Measurements from ENCODE around the gene CNKSR3.

CNKSR3 gene

GRCh38 chr6:154512201-154512600 lies 1.7 kb upstream of the CNKSR3 start:
- Histone ChIP-seq H3K27me3 (ENCODE audit: control insufficient read depth, insufficient read depth, low read length) (peaks cover 68% of the 10 kb centered on the region), H3K27ac (ENCODE audit: low read depth, low read length) (no peak overlapping the region), H3K9me3 (ENCODE audit: control insufficient read depth, insufficient read depth, low read length) (no peaks in the 10 kb centered on the region), H3K4me3 (ENCODE audit: low read depth, low read length) (peak overlapping the region; percentile 27; the same call in 1 of the 2 replicates), H3K36me3 (ENCODE audit: control insufficient read depth, insufficient read depth, low read length) (no peaks in the 10 kb centered on the region), H3K4me1 (ENCODE audit: control insufficient read depth, insufficient read depth, low read length) (peaks cover 48% of the 10 kb centered on the region), H3K9ac (ENCODE audit: low read depth, low read length) (no peak overlapping the region)

GRCh38 chr6:154511791-154512190 lies 1.3 kb upstream of the CNKSR3 start:
- Histone ChIP-seq H3K4me3 (ENCODE audit: low read depth, low read length) (peak overlapping the region; percentile 27; the same call in 1 of the 2 replicates), H3K27ac (ENCODE audit: low read depth, low read length) (no peak overlapping the region), H3K4me1 (ENCODE audit: control insufficient read depth, insufficient read depth, low read length) (peaks cover 48% of the 10 kb centered on the region), H3K27me3 (ENCODE audit: control insufficient read depth, insufficient read depth, low read length) (peaks cover 72% of the 10 kb centered on the region), H3K9ac (ENCODE audit: low read depth, low read length) (no peak overlapping the region), H3K9me3 (ENCODE audit: control insufficient read depth, insufficient read depth, low read length) (no peaks in the 10 kb centered on the region), H3K36me3 (ENCODE audit: control insufficient read depth, insufficient read depth, low read length) (no peaks in the 10 kb centered on the region)

GRCh38 chr6:154509421-154510143 lies 903 bp downstream of the CNKSR3 start:
- Histone ChIP-seq H3K36me3 (ENCODE audit: control insufficient read depth, insufficient read depth, low read length) (no peaks in the 10 kb centered on the region), H3K4me1 (ENCODE audit: control insufficient read depth, insufficient read depth, low read length) (peaks cover 38% of the 10 kb centered on the region), H3K9ac (ENCODE audit: low read depth, low read length) (peak overlapping the region; percentile 23), H3K27me3 (ENCODE audit: control insufficient read depth, insufficient read depth, low read length) (peaks cover 77% of the 10 kb centered on the region), H3K9me3 (ENCODE audit: control insufficient read depth, insufficient read depth, low read length) (no peaks in the 10 kb centered on the region), H3K4me3 (ENCODE audit: low read depth, low read length) (peak overlapping the region; percentile 70), H3K27ac (ENCODE audit: low read depth, low read length) (peak overlapping the region; percentile 81)

- H3K9me3 ChIP-seq (ENCODE audit: control insufficient read depth, insufficient read depth, low read length), result no peaks in the 10 kb centered on the region
- H3K4me1 ChIP-seq (ENCODE audit: control insufficient read depth, insufficient read depth, low read length), result peaks cover 34% of the 10 kb centered on the region
- H3K27ac ChIP-seq (ENCODE audit: low read depth, low read length), result no peak overlapping the region
- H3K9ac ChIP-seq (ENCODE audit: low read depth, low read length), result no peak overlapping the region
- peak overlapping the region; percentile 70 for H3K4me3 ChIP-seq (ENCODE audit: low read depth, low read length)
- H3K36me3 ChIP-seq (ENCODE audit: control insufficient read depth, insufficient read depth, low read length), result no peaks in the 10 kb centered on the region
- H3K27me3 ChIP-seq (ENCODE audit: control insufficient read depth, insufficient read depth, low read length), result peaks cover 75% of the 10 kb centered on the region
Measured at GRCh38 chr6:154508573-154509375, 1.7 kb downstream of the CNKSR3 start.

- Histone ChIP-seq H3K4me3 (ENCODE audit: low read depth, low read length) (no peak overlapping the region), H3K9ac (ENCODE audit: low read depth, low read length) (no peak overlapping the region), H3K4me1 (ENCODE audit: control insufficient read depth, insufficient read depth, low read length) (peaks cover 22% of the 10 kb centered on the region), H3K27ac (ENCODE audit: low read depth, low read length) (no peak overlapping the region), H3K27me3 (ENCODE audit: control insufficient read depth, insufficient read depth, low read length) (peaks cover 71% of the 10 kb centered on the region), H3K36me3 (ENCODE audit: control insufficient read depth, insufficient read depth, low read length) (no peaks in the 10 kb centered on the region), H3K9me3 (ENCODE audit: control insufficient read depth, insufficient read depth, low read length) (no peaks in the 10 kb centered on the region)
Measured at GRCh38 chr6:154506991-154507898, 3.2 kb downstream of the CNKSR3 start.

- Histone ChIP-seq H3K27me3 (ENCODE audit: control insufficient read depth, insufficient read depth, low read length) (peaks cover 65% of the 10 kb centered on the region), H3K27ac (ENCODE audit: low read depth, low read length) (no peak overlapping the region), H3K4me1 (ENCODE audit: control insufficient read depth, insufficient read depth, low read length) (peaks cover 16% of the 10 kb centered on the region), H3K9ac (ENCODE audit: low read depth, low read length) (no peak overlapping the region), H3K9me3 (ENCODE audit: control insufficient read depth, insufficient read depth, low read length) (no peaks in the 10 kb centered on the region), H3K4me3 (ENCODE audit: low read depth, low read length) (no peak overlapping the region), H3K36me3 (ENCODE audit: control insufficient read depth, insufficient read depth, low read length) (no peaks in the 10 kb centered on the region)
Measured at GRCh38 chr6:154506582-154506981, 3.9 kb downstream of the CNKSR3 start.

GRCh38 chr6:154506108-154506507 lies 4.4 kb downstream of the CNKSR3 start:
- H3K27me3 ChIP-seq (ENCODE audit: control insufficient read depth, insufficient read depth, low read length), result peaks cover 65% of the 10 kb centered on the region
- H3K4me3 ChIP-seq (ENCODE audit: low read depth, low read length), result no peak overlapping the region
- H3K9me3 ChIP-seq (ENCODE audit: control insufficient read depth, insufficient read depth, low read length), result no peaks in the 10 kb centered on the region
- no peaks in the 10 kb centered on the region for H3K36me3 ChIP-seq (ENCODE audit: control insufficient read depth, insufficient read depth, low read length)
- H3K4me1 ChIP-seq (ENCODE audit: control insufficient read depth, insufficient read depth, low read length), result peaks cover 13% of the 10 kb centered on the region
- H3K27ac ChIP-seq (ENCODE audit: low read depth, low read length), result no peak overlapping the region
- H3K9ac ChIP-seq (ENCODE audit: low read depth, low read length), result no peak overlapping the region

GRCh38 chr6:154504865-154505449 lies 5.5 kb downstream of the CNKSR3 start:
- H3K9ac ChIP-seq (ENCODE audit: low read depth, low read length), result no peak overlapping the region
- H3K9me3 ChIP-seq (ENCODE audit: control insufficient read depth, insufficient read depth, low read length), result no peaks in the 10 kb centered on the region
- peaks cover 65% of the 10 kb centered on the region for H3K27me3 ChIP-seq (ENCODE audit: control insufficient read depth, insufficient read depth, low read length)
- peaks cover 12% of the 10 kb centered on the region for H3K4me1 ChIP-seq (ENCODE audit: control insufficient read depth, insufficient read depth, low read length)
- no peak overlapping the region for H3K27ac ChIP-seq (ENCODE audit: low read depth, low read length)
- no peaks in the 10 kb centered on the region for H3K36me3 ChIP-seq (ENCODE audit: control insufficient read depth, insufficient read depth, low read length)
- no peak overlapping the region for H3K4me3 ChIP-seq (ENCODE audit: low read depth, low read length)

- Histone ChIP-seq H3K9me3 (ENCODE audit: control insufficient read depth, insufficient read depth, low read length) (no peaks in the 10 kb centered on the region), H3K36me3 (ENCODE audit: control insufficient read depth, insufficient read depth, low read length) (no peaks in the 10 kb centered on the region), H3K4me3 (ENCODE audit: low read depth, low read length) (no peak overlapping the region), H3K27ac (ENCODE audit: low read depth, low read length) (no peak overlapping the region), H3K4me1 (ENCODE audit: control insufficient read depth, insufficient read depth, low read length) (peaks cover 12% of the 10 kb centered on the region), H3K27me3 (ENCODE audit: control insufficient read depth, insufficient read depth, low read length) (peaks cover 59% of the 10 kb centered on the region), H3K9ac (ENCODE audit: low read depth, low read length) (no peak overlapping the region)
Measured at GRCh38 chr6:154504102-154504501, 6.4 kb downstream of the CNKSR3 start.

- Histone ChIP-seq H3K36me3 (ENCODE audit: control insufficient read depth, insufficient read depth, low read length) (no peaks in the 10 kb centered on the region), H3K4me1 (ENCODE audit: control insufficient read depth, insufficient read depth, low read length) (peaks cover 8% of the 10 kb centered on the region), H3K27me3 (ENCODE audit: control insufficient read depth, insufficient read depth, low read length) (peaks cover 55% of the 10 kb centered on the region), H3K27ac (ENCODE audit: low read depth, low read length) (no peak overlapping the region), H3K9ac (ENCODE audit: low read depth, low read length) (no peak overlapping the region), H3K4me3 (ENCODE audit: low read depth, low read length) (no peak overlapping the region), H3K9me3 (ENCODE audit: control insufficient read depth, insufficient read depth, low read length) (no peaks in the 10 kb centered on the region)
Measured at GRCh38 chr6:154503658-154504057, 6.8 kb downstream of the CNKSR3 start.
